SK-N-SH treated with all-trans-retinoic acid at 6 μM for 48 hours (cell line): ENCODE results near the gene ZNF70.

ENCODE experiments used
- ATAC-seq: fragments of 200-7000 bp; cut with Tn5 transposase; 3 replicates; pipeline ENCODE4 v1.9.1; 2020; ENCODE audit warnings: mild to moderate bottlenecking, moderate library complexity
- ARNTL ChIP-seq: fragments of 450-650 bp; formaldehyde crosslinking; IDR thresholded peaks from 2 replicates; pipeline ENCODE4 v1.5.0; 2020; ENCODE audit warnings: low read depth, mild to moderate bottlenecking, moderate library complexity, borderline replicate concordance
- BACH2 ChIP-seq: fragments of 250-450 bp; sonication (Bioruptor Pico); IDR thresholded peaks from 2 replicates; pipeline ENCODE4 v1.9.0; 2021; ENCODE audit warnings: mild to moderate bottlenecking, borderline replicate concordance
- CSDC2 ChIP-seq: fragments of 250-450 bp; sonication (Bioruptor Pico); IDR thresholded peaks from 2 replicates; pipeline ENCODE4 v1.5.0; 2020; ENCODE audit warnings: mild to moderate bottlenecking, moderate library complexity
- ESRRG ChIP-seq: fragments of 250-450 bp; sonication (Bioruptor Pico); IDR thresholded peaks from 2 replicates; pipeline ENCODE4 v1.6.1; 2021; ENCODE audit warnings: mild to moderate bottlenecking
- GLIS3 ChIP-seq: fragments of 250-450 bp; sonication (Bioruptor Pico); IDR thresholded peaks from 2 replicates; pipeline ENCODE4 v1.5.0; 2020; ENCODE audit warnings: mild to moderate bottlenecking, moderate library complexity
- ISL1 ChIP-seq: fragments of 250-450 bp; sonication (Bioruptor Pico); IDR thresholded peaks from 2 replicates; pipeline ENCODE4 v2.1.2; 2022; ENCODE audit warnings: mild to moderate bottlenecking, moderate library complexity
- PPARA ChIP-seq: fragments of 250-450 bp; sonication (Bioruptor Pico); IDR thresholded peaks from 2 replicates; pipeline ENCODE4 v1.5.0; 2020; ENCODE audit warnings: mild to moderate bottlenecking, borderline replicate concordance
- RARB ChIP-seq: fragments of 250-450 bp; sonication (Bioruptor Pico); IDR thresholded peaks from 2 replicates; pipeline ENCODE4 v1.8.0; 2021; ENCODE audit warnings: mild to moderate bottlenecking, moderate library complexity
- SNAI2 ChIP-seq: fragments of 250-450 bp; sonication (Bioruptor Pico); IDR thresholded peaks from 2 replicates; pipeline ENCODE4 v1.5.0; 2020; ENCODE audit warnings: mild to moderate bottlenecking, moderate library complexity
- TCF4 ChIP-seq: fragments of 250-450 bp; sonication (Bioruptor Pico); IDR thresholded peaks from 2 replicates; pipeline ENCODE4 v1.8.0; 2021; ENCODE audit warnings: mild to moderate bottlenecking, moderate library complexity, borderline replicate concordance
- TOX ChIP-seq: fragments of 250-450 bp; sonication (Bioruptor Pico); IDR thresholded peaks from 2 replicates; pipeline ENCODE4 v1.8.0; 2021; ENCODE audit warnings: mild to moderate bottlenecking, moderate library complexity, borderline replicate concordance
- ZC3H10 ChIP-seq: fragments of 250-450 bp; sonication (Bioruptor Pico); IDR thresholded peaks from 2 replicates; pipeline ENCODE4 v1.5.1; 2021; ENCODE audit warnings: mild to moderate bottlenecking, moderate library complexity
- ZFP3 ChIP-seq: fragments of 250-450 bp; sonication (Bioruptor Pico); IDR thresholded peaks from 2 replicates; pipeline ENCODE4 v1.5.0; 2020; ENCODE audit warnings: mild to moderate bottlenecking, moderate library complexity
- ZNF565 ChIP-seq: fragments of 450-650 bp; formaldehyde crosslinking; conservative IDR thresholded peaks from 2 replicates; pipeline ENCODE4 v1.5.0; 2020; ENCODE audit warnings: low read depth, mild to moderate bottlenecking, moderate library complexity
- ZNF70 ChIP-seq: fragments of 450-650 bp; formaldehyde crosslinking; IDR thresholded peaks from 2 replicates; pipeline ENCODE4 v1.5.0; 2020; ENCODE audit warnings: mild to moderate bottlenecking, moderate library complexity
- ZNF8 ChIP-seq: fragments of 450-650 bp; formaldehyde crosslinking; IDR thresholded peaks from 2 replicates; pipeline ENCODE4 v1.5.0; 2020; ENCODE audit warnings: mild to moderate bottlenecking, moderate library complexity
- TF ChIP-seq, protein P1 (sequence below): fragments of 250-450 bp; sonication (Bioruptor Pico); IDR thresholded peaks from 2 replicates; pipeline ENCODE4 v1.5.0; 2020; ENCODE audit warnings: mild to moderate bottlenecking, moderate library complexity
- TF ChIP-seq, protein P2 (sequence below): fragments of 250-450 bp; sonication (Bioruptor Pico); IDR thresholded peaks from 2 replicates; pipeline ENCODE4 v1.8.0; 2020; ENCODE audit warnings: mild to moderate bottlenecking, moderate library complexity, borderline replicate concordance
- TF ChIP-seq, protein P3 (sequence below): fragments of 250-450 bp; sonication (Bioruptor Pico); IDR thresholded peaks from 2 replicates; pipeline ENCODE4 v1.5.1; 2021; ENCODE audit warnings: mild to moderate bottlenecking, moderate library complexity
- TF ChIP-seq, protein P4 (sequence below): fragments of 250-450 bp; sonication (Bioruptor Pico); IDR thresholded peaks from 2 replicates; pipeline ENCODE4 v1.5.1; 2020; ENCODE audit warnings: low read depth, mild to moderate bottlenecking, moderate library complexity
- TF ChIP-seq, protein P5 (sequence below): fragments of 250-450 bp; sonication (Bioruptor Pico); IDR thresholded peaks from 2 replicates; pipeline ENCODE4 v1.8.0; 2021; ENCODE audit warnings: low read depth, mild to moderate bottlenecking, moderate library complexity, borderline replicate concordance

Gene ZNF70

DNA sequence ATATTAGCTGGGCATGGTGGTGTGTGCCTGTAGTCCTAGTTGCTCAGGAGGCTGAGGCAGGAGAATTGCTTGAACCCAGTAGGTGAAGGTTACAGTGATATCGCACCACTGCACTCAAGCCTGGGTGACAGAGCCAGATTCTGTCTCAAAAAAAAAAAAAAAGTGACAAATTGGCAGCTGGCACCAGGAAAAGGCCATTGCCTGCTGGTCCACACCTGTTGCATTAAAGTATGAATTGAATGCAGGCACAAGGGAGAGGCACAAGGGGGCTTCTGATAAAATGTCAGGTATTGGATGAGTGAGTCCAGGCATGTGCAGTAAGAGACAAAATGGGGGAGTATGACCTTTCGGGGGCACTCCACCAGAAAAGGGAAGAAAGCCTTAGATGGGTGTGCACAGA is 28.2 kb downstream of the ZNF70 start:
- TF ChIP-seq SNAI2 (CRISPR knock-in tag) (no peak), ZFP3 (CRISPR knock-in tag) (no peak), TOX (CRISPR knock-in tag) (no peak), BACH2 (CRISPR knock-in tag) (no peak), ZC3H10 (CRISPR knock-in tag) (no peak), PPARA (CRISPR knock-in tag) (no peak), ZNF8 (CRISPR knock-in tag) (no peak), TCF4 (CRISPR knock-in tag) (no peak), ARNTL (no peak), ZNF565 (CRISPR knock-in tag) (no peak), GLIS3 (CRISPR knock-in tag) (no peak), RARB (CRISPR knock-in tag) (no peak), CSDC2 (CRISPR knock-in tag) (no peak), ISL1 (no peak), ZNF70 (CRISPR knock-in tag) (no peak)
- TF ChIP-seq, protein P1, sequence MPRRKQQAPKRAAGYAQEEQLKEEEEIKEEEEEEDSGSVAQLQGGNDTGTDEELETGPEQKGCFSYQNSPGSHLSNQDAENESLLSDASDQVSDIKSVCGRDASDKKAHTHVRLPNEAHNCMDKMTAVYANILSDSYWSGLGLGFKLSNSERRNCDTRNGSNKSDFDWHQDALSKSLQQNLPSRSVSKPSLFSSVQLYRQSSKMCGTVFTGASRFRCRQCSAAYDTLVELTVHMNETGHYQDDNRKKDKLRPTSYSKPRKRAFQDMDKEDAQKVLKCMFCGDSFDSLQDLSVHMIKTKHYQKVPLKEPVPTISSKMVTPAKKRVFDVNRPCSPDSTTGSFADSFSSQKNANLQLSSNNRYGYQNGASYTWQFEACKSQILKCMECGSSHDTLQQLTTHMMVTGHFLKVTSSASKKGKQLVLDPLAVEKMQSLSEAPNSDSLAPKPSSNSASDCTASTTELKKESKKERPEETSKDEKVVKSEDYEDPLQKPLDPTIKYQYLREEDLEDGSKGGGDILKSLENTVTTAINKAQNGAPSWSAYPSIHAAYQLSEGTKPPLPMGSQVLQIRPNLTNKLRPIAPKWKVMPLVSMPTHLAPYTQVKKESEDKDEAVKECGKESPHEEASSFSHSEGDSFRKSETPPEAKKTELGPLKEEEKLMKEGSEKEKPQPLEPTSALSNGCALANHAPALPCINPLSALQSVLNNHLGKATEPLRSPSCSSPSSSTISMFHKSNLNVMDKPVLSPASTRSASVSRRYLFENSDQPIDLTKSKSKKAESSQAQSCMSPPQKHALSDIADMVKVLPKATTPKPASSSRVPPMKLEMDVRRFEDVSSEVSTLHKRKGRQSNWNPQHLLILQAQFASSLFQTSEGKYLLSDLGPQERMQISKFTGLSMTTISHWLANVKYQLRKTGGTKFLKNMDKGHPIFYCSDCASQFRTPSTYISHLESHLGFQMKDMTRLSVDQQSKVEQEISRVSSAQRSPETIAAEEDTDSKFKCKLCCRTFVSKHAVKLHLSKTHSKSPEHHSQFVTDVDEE (CRISPR knock-in tag) = no peak
- TF ChIP-seq, protein P2, sequence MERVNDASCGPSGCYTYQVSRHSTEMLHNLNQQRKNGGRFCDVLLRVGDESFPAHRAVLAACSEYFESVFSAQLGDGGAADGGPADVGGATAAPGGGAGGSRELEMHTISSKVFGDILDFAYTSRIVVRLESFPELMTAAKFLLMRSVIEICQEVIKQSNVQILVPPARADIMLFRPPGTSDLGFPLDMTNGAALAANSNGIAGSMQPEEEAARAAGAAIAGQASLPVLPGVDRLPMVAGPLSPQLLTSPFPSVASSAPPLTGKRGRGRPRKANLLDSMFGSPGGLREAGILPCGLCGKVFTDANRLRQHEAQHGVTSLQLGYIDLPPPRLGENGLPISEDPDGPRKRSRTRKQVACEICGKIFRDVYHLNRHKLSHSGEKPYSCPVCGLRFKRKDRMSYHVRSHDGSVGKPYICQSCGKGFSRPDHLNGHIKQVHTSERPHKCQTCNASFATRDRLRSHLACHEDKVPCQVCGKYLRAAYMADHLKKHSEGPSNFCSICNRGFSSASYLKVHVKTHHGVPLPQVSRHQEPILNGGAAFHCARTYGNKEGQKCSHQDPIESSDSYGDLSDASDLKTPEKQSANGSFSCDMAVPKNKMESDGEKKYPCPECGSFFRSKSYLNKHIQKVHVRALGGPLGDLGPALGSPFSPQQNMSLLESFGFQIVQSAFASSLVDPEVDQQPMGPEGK (CRISPR knock-in tag) = no peak
- TF ChIP-seq, protein P3, sequence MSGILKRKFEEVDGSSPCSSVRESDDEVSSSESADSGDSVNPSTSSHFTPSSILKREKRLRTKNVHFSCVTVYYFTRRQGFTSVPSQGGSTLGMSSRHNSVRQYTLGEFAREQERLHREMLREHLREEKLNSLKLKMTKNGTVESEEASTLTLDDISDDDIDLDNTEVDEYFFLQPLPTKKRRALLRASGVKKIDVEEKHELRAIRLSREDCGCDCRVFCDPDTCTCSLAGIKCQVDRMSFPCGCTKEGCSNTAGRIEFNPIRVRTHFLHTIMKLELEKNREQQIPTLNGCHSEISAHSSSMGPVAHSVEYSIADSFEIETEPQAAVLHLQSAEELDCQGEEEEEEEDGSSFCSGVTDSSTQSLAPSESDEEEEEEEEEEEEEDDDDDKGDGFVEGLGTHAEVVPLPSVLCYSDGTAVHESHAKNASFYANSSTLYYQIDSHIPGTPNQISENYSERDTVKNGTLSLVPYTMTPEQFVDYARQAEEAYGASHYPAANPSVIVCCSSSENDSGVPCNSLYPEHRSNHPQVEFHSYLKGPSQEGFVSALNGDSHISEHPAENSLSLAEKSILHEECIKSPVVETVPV = no peak
- TF ChIP-seq, protein P4, sequence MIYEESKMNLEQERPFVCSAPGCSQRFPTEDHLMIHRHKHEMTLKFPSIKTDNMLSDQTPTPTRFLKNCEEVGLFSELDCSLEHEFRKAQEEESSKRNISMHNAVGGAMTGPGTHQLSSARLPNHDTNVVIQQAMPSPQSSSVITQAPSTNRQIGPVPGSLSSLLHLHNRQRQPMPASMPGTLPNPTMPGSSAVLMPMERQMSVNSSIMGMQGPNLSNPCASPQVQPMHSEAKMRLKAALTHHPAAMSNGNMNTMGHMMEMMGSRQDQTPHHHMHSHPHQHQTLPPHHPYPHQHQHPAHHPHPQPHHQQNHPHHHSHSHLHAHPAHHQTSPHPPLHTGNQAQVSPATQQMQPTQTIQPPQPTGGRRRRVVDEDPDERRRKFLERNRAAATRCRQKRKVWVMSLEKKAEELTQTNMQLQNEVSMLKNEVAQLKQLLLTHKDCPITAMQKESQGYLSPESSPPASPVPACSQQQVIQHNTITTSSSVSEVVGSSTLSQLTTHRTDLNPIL (CRISPR knock-in tag) = no peak

DNA sequence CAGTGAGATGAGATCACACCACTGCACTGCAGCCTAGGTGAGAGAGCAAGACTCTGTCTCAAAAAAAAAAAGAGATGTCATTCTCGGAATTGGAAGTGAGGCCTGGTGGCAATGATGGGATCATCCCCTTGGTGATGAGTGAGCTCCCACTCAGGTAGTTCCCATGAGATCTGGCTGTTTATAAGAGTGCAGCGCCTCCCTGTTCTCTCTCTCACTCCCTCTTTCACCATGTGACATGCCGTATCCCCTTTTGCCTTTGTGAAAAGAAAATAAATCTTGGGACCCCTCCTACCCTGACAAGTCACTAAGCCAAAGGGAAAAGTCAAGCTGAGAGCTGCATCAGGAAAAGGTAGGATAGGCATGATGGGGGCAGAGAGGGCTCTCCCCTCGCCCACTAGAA is 28.8 kb downstream of the ZNF70 start:
- no peak for ATAC-seq
- no peak for TF ChIP-seq ZNF565 (CRISPR knock-in tag)
- TF ChIP-seq GLIS3 (CRISPR knock-in tag) = no peak
- TF ChIP-seq CSDC2 (CRISPR knock-in tag) = no peak
- no peak for TF ChIP-seq ARNTL
- TF ChIP-seq ZNF8 (CRISPR knock-in tag) = no peak
- no peak for TF ChIP-seq ESRRG (CRISPR knock-in tag)
- no peak for TF ChIP-seq RARB (CRISPR knock-in tag)
- TF ChIP-seq, protein P1 (CRISPR knock-in tag) = no peak

More for the DNA sequence above, 28.2 kb downstream of the ZNF70 start:
- no peak for ATAC-seq

DNA sequence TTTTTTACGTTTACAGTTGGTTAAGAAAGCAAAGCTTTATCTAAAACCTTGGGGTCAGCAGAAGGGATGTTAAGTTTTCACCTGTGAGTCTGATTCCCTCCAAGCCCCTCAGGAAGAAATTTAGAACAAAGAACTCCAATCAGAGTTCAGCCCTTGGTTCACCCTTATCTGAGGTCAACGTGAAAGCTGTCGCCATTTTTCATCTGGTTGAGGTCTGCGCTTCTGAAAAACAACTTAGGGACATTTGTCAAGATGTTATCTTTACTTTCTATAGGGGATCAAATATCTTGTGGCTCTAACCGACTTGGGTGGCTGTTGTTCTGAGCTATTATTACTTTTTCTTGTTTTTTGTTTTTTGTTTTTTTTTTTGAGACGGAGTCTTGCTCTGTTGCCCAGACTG is 30.1 kb downstream of the ZNF70 start:
- TF ChIP-seq, protein P2 (CRISPR knock-in tag) = no peak
- no peak for TF ChIP-seq ARNTL
- no peak for TF ChIP-seq ZNF8 (CRISPR knock-in tag)
- no peak for TF ChIP-seq ESRRG (CRISPR knock-in tag)
- TF ChIP-seq, protein P5, sequence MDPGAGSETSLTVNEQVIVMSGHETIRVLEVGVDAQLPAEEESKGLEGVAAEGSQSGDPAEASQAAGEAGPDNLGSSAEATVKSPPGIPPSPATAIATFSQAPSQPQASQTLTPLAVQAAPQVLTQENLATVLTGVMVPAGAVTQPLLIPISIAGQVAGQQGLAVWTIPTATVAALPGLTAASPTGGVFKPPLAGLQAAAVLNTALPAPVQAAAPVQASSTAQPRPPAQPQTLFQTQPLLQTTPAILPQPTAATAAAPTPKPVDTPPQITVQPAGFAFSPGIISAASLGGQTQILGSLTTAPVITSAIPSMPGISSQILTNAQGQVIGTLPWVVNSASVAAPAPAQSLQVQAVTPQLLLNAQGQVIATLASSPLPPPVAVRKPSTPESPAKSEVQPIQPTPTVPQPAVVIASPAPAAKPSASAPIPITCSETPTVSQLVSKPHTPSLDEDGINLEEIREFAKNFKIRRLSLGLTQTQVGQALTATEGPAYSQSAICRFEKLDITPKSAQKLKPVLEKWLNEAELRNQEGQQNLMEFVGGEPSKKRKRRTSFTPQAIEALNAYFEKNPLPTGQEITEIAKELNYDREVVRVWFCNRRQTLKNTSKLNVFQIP (CRISPR knock-in tag) = no peak
- no peak for TF ChIP-seq GLIS3 (CRISPR knock-in tag)
- TF ChIP-seq ZFP3 (CRISPR knock-in tag) = no peak
- no peak for TF ChIP-seq CSDC2 (CRISPR knock-in tag)
- no peak for TF ChIP-seq TOX (CRISPR knock-in tag)
- TF ChIP-seq, protein P4 (CRISPR knock-in tag) = no peak
- TF ChIP-seq, all 23 proteins: peak for 0
- no peak for ATAC-seq
